ENCODE data around the gene LAMB1. TPM values are rescaled to one million over a fixed set of nuclear protein-coding genes. Genes with fewer than 3 reads are reported as not detected.

Gene LAMB1
- total RNA-seq, 1 experiment from 2014 or later = 431 TPM

- no peak overlapping the region for H3K4me3 Mint-ChIP-seq (ENCODE audit: unreplicated experiment)
- POLR2A ChIA-PET = interaction anchor here (1.0 kb wide), 1 partner anchor 130 kb away, joined by 15 read pairs; the partner anchor contains the start of gene CBLL1
- no peak for TF ChIP-seq CTCF (IDR thresholded peaks at IDR 0.05; ENCODE audit: insufficient read depth in 1 of 2, low read depth in 1 of 2, low read length in 1 of 2, severe bottlenecking in 1 of 2, unreplicated experiment in 1 of 2)
These were observed 128.8 kb downstream of the LAMB1 start for GRCh38 chr7:107874111-107874510.

More at GRCh38 chr7:107874111-107874510, 128.8 kb downstream of the LAMB1 start:
- H3K27me3 Mint-ChIP-seq (ENCODE audit: insufficient read depth, unreplicated experiment) = peaks cover 2% of the 10 kb centered on the region
- intact Hi-C loops (cut with micrococcal nuclease; ENCODE audit: unreplicated experiment) = loop anchor here (1.0 to 10.0 kb wide), 5 partner anchors 119 to 729 kb away; partner anchors contain the start of gene BCAP29
- H3K4me3 ChIP-seq (ENCODE audit: low read depth, low read length) = no peak overlapping the region
- peaks cover 6% of the 10 kb centered on the region for H3K4me1 Mint-ChIP-seq (ENCODE audit: low read depth, unreplicated experiment)
- BruUV-seq (replicated peaks) = no TSS peak
- no peaks in the 10 kb centered on the region for H3K4me1 ChIP-seq
- CTCF ChIA-PET = interaction anchor here (0.9 to 1.5 kb wide), 10 partner anchors 13 to 725 kb away, joined by 3 to 134 read pairs (median 5); partner anchors contain the start of gene CBLL1
- no peaks in the 10 kb centered on the region for H3K27me3 ChIP-seq (replicated peaks; ENCODE audit: control insufficient read depth, insufficient read depth, low read length)
- DNase-seq = no peak
- no peaks in the 10 kb centered on the region for H3K36me3 Mint-ChIP-seq (ENCODE audit: insufficient read depth, unreplicated experiment)
- H3K9me3 ChIP-seq = no peaks in the 10 kb centered on the region
- no peaks in the 10 kb centered on the region for H3K9me3 Mint-ChIP-seq (ENCODE audit: unreplicated experiment)
- H3K36me3 ChIP-seq (ENCODE audit: control insufficient read depth, insufficient read depth, low read length) = no peaks in the 10 kb centered on the region
- H3K27ac Mint-ChIP-seq (ENCODE audit: unreplicated experiment) = no peak overlapping the region

Other genes starting within 250 kb of the LAMB1 start
- 0.79 and 2.0 TPM in 2 replicates for gene SLC26A3, start 199.9 kb downstream of the LAMB1 start, total RNA-seq (2022)
- 140 and 141 TPM in 2 replicates for gene DLD, start 112.0 kb downstream of the LAMB1 start, total RNA-seq (2022)
- 0.51 and 0.52 TPM in 2 replicates for gene LAMB4, start 127.2 kb upstream of the LAMB1 start, total RNA-seq (2022)

Measured in Caco-2 (cell line).